GM21717 (cell line): ENCODE results near the gene SKI.
"Not testable (repeated sequence)": the region's sequence is repeated elsewhere in the genome, so short reads cannot be mapped to it uniquely, and the experiment has no call there.

Experiments
- ATAC-seq: cut with Tn5 transposase; IDR thresholded peaks from one replicate; pipeline ENCODE4 v1.9.1; 2021; ENCODE audit warnings: mild to moderate bottlenecking, moderate library complexity; ENCODE audit not compliant: unreplicated experiment

Gene SKI

DNA sequence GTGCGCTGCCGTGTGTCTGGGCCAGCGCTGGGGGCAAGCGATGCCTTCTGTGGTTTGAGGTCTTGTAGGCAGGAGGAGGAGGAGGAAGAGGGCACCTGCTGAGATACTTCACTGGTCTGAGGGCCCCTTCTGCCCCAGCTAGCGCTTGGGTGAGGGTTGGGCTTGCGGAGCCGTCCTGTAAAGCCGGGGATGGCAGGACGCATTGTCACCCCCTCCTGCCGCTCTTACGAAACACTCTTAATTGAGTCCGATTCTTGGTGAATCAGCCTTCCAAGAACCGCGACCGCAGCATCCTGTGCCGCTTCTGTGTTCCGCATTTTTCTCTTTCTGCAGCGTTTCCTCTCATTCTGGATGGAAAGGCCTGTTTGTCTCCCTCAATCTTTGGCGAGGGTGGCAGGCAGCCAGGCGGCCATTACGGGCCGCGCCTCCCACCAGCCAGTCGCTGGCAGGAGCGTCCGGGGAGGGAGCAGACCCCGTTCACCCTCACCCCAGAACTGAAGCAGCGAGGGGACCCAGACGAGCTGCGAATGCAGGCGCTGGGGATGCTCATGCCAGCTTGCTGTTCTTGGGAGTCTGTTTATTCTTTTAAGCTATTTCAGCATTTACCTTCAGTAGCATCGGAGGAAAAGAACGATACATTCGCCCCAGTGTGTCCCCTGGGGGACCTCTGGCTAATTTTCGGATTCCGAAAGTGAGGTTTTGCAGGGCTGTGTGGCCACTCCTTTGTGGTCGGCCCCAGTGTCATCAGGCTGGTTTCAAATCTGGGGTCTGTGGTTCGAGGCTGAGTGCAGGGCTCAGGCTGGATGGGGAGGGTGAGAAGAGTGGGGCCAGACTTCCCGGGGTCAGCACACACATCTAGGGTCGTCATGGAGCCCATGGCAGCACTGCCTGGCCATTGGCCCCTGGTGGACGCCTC, 62.7 kb downstream of the SKI start:
- ATAC-seq = peak; percentile 62

DNA sequence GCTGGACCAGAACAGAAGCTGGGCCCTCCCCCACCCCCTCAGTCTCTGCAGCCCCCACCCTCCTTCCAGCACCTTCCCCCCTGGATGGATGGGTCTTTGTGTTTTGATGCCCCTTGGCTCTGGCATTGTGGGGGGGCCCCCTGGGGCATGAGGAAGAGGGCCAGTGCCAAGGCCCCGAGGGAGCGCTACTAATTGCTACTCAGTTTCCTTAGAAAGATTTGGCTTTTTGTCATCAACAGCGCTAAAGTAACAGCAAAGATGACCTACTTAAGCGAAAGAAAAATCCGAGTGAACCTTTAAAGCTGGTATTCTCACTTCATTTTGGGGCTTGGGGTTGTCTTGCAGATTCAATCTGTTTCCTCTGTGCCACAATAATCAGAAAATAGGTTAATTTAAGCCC, 63.5 kb downstream of the SKI start:
- ATAC-seq = no peak

DNA sequence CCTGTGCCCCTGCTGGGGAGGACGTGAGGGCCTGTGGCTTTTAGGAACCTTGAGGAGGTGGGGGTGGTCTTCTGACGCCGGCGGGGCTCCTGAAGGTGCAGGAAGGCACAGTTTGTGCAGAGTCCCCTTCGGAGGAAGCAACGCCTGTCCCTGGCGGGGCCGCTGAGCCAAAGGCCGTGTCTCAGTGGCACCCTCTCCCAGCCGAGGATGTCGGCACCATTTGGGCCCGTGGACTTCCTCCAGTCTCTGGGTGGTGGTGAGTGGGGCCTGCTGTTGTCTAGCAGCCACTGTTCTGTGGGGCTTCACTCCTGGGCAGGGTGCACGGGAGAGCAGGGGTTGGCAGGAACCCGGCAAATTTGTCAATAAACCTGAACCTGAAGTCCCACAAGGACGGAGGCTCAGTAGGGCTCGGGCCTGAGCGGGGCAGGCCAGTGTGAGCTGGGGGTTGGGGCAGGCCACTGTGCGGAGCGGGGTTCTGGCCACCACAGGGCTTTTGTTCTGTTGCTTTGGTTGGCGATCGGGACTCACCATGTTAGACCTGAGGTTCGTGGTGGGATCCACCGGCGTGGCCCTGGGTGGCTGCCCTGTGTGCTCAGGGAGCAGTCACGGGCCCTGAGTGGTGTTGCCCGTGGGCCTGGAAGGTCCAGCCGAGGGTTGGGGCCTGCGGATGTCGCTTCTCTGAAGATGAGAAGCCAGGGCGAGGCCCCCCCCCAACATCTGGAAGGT, 64.8 kb downstream of the SKI start:
- no peak for ATAC-seq

DNA sequence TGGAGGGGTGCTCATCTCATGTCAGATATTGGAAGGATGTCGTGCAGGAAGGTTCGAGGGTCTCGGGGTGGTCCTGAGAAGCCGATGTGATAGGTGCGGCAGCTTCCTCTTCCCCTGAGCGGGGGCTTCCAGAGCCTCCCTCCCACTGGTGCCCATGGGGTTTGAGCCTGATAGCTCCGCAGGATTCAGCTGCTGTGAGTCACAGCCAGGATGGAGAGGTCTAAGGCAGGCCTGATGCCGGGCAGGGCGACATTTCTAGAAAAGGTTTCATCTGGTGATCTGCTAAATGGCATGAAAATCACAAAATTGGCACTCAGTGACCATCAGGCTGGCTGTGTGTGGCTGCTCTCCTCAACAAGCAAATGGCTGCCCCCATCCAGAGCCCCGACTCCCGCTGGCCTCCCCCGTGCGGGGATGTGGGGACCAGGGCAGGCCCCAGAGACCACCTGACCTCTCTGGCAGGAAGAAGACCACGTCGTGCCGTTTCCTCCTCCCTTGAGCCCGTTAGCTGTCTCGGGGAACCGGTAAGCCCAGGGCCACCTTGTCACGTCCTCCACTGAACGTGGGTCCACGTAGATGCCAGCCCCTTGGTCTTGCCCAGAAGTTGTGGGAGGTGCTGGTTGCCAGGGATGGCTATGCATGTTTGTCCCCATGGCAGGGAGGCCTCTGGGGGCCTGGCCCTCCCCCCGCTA, 66.1 kb downstream of the SKI start:
- no peak for ATAC-seq

DNA sequence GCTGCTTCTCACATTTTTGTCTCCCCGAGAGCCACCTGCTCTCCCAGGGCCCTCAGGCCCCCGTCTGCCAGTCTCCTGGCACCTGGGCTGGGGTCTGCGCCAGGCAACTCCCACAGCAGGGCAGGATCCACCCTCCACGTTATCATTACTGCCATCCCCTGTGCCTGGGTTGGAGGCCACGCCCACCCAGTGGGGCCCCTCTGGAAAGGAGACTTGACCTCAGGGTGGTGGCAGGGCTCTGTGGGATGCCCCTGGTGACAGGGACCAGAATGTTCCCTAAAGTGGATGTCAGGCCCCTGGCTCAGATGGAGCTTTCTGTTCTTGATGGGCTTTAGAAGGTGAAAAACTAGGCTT, 66.6 kb downstream of the SKI start:
- no peak for ATAC-seq

DNA sequence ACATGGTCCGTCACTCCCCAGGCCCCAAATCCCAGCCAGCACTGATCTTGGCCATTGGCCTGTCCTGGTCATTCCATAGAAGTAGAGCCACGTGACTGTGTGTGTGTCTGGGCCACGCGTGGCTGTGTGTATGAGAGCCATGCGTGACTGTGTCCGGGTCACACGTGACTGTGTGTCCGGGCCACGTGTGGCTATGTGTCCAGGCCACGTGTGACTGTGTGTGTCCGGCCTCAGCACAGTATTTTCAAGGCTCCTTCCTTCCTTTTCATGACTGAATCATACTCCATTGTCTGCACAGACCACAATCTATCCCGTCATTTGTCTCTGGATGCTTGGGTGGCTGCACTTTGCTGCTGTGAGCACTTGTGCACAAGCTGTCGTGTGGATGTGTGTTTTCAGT, 67.4 kb downstream of the SKI start:
- no peak for ATAC-seq

DNA sequence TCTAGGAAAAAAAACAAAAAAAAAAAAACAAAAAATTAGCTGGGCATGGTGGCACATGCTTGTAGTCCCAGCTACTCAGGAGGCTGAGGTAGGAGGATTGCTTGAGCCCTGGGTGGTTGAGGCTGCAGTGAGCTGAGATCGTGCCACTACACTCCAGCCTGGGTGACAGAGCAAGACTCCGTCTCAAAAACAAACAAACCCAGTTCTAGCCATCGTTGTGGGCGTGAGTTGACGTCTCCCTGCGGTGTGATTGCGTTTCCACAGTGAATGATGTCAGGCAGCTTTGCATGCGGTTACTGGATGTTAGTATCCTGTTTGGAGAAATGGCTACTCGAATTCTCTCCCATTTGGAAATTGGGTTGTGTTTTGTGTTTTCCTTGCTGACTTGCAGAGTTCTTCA, 68.1 kb downstream of the SKI start:
- ATAC-seq = not testable (repeated sequence)

DNA sequence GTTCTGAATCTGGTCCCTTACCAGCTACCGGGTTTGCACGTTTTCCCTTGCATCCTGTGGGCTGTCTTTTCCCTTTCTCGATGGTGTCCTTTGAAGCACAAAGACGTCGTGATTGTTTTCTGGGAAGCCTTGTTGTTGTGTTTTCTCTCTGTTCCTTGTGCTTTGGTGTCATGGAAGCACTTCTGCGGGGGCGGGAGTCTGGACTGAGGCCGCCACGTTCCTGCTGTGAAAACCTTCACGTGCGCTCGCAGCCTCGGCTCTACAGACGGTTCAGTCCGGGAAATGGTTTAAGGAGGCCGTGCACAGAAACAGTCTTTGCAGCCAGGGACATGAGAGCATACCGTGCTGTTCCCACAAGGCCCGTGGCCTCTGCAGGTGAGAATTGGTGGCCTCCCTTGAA, 68.5 kb downstream of the SKI start:
- no peak for ATAC-seq

DNA sequence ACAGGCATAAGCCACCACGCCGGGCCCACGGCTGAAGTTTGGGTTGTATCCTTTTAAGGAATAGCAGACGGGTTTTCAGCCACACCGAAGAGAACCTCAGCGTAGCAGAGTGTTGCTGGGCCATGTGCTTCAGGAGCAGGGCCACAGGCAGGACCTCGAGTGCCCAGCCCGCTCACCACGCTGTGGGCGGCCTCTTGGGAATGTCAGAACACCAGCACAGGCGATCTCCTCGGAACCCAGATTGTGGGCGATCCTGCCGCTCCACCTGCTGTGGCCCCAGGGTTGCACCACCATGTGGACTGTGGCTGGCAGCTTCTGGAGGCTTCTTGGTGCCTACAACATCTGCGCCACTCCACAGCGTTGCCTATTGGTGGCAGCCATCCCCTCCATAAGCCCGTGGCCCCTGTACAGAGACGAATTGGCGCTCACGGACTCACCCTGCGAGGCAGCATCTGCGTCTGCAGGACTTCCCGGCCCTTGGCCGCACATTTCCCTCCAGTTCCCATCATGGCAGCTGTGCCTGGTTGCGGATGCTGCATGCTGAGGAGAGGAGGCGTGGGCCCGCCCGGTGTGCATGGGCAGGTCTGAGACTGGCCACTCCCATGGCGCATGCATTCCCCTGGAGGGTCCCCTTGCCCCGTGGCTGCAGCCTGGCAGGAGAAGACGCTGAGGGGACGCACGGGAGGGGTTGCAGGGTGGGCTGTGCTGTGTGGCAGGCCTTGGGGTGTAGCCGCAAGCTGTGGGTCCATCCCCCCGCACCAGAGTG, 69.3 kb downstream of the SKI start:
- ATAC-seq = no peak

DNA sequence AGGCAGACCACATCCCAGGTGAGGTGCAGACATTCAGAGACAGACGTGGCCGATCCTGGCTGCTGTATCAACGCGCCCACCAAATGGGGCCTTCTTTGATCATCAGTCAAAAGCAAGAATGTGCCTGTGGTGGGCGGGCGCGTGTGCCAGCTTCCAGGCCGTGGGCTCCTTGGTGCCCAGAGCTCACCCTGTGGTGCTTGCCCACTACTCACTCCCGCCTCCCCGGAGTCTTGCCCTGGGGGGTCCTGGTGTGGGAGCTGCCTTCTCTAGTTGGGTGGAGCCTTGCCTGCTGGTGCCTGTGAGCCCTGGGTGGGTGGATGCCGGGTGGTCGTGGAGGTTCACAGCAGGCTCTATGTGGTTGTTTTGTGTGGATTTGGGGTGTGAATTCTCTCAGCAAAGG, 70.6 kb downstream of the SKI start:
- no peak for ATAC-seq

DNA sequence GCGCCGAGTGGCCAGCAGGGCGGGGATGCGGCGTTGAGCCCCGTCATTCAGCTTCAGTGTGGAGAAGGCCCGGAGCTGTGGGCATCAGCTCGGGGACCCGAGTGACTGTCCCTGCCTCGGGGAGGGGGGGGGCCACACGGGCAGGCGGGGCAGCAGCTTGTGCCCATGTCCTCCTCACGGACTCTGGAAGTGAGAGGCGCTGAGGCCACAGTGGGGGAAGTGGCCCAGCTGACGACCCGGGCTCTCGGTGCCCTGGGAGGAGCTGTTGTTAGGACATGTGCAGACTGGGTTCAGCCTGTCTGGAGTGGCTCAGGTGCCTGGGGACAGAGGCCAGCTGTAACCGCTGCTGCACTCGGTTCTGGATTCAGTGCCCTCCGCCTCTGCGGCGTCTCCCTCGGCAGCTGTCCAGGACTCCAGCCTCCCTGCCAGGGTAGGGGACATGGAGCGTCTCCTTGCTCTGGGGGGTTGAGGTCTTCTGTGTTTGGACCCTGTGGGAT, 71.1 kb downstream of the SKI start:
- ATAC-seq = no peak

DNA sequence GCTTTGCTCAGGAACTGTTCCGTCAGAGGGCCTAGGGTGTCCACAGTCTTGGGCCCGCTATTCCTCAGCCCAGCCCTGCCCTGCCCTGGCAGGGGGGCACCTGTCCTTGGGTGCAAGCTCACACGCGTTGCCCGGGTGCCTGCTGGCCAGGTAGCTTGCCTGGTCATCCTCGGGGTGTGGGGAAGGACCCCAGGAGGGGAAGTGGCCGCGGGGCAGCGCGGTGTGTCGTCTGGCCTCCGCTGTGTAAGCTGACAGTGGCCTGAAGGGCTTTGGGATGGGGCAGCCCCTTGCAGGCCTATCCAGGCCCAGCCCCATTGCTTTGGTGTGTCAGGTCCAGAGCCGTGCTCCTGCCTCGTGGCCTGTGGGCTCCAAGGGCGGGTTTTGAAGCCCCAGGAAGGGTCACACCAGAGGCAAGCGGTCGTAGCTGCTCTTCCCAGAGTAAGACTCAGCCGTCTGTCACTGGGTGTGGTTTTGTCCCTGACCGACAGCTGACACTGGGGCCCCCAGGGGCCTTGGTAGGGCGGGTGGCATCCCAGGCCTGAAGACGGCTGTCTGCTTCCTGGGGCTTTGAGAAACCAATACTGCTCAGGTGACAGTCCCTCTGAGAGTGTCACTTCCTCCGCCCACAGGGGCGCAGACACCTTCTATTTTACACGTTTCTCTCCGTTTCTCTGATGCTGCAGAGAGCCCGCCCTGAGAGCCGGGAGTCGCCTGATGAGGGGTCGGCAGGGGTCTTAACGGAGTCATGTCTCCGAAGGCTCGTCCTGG, 72.1 kb downstream of the SKI start:
- ATAC-seq = peak; percentile 72

DNA sequence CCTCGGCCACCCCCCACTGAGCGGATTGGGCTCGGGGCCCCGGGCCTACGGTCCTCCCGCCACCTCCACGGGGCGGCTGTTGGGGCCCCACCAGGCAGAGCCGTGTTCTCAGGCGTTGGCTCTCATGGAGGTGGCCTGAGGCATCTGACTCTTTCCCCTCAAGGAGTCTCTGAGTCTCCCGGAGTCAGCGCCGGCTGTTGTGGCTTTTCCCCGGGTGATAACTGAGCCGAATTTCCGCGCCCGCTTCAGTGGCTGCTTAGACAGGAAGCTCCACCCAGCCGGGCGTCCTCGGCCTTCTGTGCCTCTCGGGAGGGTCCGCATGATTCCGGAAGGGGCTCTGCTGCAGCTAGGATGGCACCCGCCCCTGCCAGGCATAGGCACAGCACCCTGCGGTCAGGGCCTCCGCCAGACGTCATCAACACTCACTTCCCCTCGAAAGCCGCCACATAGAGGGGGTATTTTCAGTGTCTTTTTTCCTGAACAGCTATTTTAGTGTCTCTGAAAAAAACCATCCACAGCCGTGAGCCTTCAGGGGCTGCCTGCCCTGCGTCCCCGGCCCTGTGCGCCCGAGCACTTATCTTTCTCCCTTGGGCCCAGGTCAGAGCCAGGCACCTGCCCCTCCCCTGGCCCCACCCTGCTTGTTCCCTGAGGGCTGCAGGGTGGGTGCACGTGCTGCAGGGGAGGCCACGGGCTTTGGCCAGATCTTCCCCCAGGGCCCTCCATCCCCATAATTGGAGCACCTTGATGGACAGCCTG, 72.9 kb downstream of the SKI start:
- ATAC-seq = peak; percentile 57

DNA sequence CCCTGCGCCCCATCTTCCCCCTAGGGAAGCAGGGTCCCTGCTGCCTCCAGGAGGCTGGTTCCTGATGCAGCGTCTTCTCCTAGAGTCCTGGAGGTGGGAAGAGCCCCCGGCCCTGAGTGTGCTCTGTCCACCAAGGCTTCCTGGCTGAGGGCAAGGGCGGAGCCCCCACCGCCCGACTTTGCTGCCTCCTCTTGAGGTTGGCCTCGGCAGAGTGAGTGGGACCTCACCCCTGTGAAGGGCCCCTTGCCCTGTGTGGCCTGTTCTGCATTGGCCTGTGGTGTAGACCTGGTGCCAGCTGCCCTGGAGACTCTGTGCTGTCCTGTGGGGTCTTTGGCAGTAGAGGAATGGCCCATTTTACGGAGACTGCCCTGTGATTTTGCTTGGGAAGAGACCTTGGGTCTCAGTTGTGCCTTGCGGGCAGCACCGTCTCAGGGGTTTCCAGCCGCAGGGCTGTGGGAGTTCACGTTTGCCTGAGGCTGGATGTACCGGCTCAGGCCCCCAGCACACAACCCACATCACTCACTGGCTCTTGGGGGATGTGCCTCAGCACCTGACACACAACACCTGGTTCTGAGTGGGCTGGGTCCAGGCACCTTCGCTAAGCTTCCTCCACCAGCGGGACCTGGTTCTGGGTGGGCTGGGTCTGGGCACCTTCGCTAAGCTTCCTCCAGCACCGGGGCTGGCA, 73.6 kb downstream of the SKI start:
- ATAC-seq = no peak

DNA sequence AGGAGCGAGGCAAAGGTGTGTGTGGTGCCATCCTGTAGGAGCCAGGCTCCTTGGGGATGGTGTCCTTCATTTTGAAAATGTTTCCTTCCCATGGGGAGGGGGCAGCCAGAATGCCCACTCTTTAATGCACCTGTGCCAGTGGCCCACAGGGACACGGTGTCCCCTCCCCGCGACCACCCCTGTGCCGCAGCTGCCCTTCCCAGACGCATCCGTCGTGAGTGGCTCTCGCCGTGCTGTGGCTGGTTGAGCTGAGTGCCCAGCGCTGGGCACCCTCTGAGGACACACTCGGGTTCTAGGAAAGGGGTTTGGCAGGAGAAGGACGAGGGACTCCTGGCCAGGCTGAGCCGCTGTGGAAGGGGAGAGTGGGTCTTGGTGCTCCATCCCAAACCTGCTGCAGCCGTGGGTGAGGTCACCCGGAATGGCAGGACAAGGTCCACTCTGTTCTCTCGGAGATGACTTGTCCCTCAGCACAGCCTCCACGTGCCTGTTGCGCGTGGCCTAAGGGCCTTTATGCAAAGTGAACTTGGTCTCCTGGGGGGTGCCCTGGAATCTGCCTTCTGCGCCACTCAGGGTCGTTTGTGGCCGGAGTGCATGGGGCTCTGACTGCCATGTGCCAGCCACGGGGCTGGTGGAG, 74.3 kb downstream of the SKI start:
- no peak for ATAC-seq

DNA sequence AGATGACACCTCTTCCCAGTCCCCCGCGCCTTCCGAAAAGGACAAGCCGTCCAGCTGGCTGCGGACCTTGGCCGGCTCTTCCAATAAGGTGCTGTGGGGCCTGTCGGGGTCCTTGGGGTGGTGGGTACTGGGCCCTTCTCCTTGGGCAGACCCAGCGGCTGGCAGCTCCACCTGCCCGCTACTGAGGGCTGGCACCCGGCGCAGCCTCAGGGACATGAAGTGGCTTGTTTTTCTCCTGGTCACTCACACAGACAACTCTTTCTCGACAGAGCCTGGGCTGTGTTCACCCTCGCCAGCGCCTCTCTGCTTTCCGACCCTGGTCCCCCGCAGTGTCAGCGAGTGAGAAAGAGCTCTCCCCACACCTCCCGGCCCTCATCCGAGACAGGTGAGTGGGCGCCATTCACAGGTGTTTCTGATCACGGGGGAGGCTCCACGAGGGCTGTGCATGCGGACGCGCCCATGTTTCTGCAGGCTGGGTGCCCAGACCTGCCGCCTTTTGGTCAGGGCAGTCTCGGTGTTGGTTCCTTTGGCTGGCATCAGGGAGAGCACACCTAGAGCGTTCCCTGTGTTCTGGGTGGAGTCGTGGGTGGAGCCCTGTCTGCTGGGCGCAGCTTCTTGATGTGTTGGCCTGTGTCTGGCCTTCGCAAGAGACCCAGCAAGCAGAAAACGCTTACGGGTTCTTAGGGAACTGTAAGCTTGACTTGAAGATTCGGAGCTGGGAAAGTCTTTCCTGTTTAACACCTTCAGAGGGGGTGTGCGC, 75.1 kb downstream of the SKI start:
- no peak for ATAC-seq

DNA sequence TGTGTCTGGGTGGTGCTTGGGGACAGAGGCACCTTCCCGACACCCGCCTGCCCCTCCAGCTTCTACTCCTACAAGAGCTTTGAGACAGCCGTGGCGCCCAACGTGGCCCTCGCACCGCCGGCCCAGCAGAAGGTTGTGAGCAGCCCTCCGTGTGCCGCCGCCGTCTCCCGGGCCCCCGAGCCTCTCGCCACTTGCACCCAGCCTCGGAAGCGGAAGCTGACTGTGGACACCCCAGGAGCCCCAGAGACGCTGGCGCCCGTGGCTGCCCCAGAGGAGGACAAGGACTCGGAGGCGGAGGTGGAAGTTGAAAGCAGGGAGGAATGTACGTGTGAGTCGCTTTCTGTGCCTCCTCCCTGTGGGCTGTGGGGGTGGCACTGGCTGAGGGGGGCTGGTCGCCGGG, 75.7 kb downstream of the SKI start:
- ATAC-seq = no peak

DNA sequence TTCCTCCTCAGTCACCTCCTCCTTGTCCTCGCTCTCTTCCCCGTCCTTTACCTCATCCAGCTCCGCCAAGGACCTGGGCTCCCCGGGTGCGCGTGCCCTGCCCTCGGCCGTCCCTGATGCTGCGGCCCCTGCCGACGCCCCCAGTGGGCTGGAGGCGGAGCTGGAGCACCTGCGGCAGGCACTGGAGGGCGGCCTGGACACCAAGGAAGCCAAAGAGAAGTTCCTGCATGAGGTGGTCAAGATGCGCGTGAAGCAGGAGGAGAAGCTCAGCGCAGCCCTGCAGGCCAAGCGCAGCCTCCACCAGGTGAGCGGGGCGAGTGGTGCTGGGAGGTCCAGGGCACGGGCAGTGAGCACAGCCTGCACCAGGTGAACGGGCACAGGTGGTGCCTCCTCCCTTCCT, 76.2 kb downstream of the SKI start:
- ATAC-seq = no peak
